Eye (tissue), 1 donor: ENCODE results near the gene SLC25A38.
"Not testable (repeated sequence)": the region's sequence is repeated elsewhere in the genome, so short reads cannot be mapped to it uniquely, and the experiment has no call there.

Source experiments
- DNase-seq: peaks from one replicate; pipeline ENCODE4 v3.0.0-alpha.2; 2015

Gene SLC25A38

DNA sequence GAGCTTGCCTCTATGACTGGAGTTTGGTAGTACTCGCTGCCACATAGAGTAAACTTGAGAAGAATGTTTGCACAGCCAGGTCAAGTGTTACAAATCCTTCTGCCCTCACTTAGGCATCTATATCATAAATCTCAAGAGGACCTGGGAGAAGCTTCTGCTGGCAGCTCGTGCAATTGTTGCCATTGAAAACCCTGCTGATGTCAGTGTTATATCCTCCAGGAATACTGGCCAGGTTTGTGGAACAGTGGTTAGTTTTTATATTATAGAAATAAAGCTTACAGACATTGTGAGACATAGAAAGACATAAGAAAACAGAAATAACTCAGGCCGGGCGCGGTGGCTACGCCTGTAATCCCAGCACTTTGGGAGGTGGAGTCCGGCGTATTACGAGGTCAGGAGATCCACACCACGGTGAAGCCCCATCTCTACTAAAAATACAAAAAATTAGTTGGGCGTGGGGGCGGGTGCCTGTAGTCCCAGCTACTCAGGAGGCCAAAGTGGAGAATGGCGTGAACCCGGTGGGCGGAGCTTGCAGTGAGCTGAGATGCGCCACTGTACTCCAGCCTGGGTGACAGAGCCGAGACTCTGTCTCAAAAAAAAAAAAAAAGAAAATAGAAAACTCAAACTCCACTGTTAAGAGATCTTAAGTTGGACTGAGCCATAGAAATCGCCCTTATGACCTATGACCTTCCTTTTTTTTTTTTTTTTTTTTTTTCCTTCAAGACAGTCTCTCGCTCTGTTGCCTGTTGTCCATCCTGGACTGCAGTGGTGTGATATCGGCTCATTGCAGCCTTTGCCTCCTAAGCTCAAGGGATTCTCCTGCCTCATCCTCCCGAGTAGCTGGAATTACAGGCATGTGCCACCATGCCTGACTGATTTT, 25.6 kb downstream of the SLC25A38 start:
- DNase-seq = no peak

DNA sequence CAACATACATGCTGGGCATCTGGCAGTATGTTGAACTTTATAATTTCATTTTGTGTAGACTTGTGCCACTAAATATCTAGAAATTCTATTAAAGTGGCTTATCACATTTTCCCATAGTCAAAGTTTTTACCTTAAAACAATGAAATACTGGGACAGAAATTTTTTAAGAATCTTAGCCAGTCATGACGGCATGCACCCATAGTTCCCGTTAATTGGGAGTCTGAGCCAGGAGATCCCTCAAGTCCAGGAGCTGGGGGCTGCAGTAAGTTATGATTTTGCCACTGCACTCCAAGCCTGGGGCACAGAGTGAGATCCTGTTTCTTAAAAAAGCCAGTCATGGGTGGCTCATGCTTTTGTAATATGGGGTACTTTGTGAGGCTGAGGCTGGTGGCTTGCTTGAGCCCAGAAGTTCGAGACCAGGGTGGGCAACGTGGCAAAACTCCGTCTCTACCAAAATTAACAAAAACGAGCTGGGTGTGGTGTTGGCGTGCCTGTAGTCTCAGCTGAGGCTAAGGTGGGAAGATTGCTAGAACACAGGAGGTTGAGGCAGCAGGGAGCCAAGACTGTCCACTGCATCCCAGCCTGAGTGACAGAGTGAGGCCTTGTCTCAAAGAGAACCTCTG, 26.5 kb downstream of the SLC25A38 start:
- no peak for DNase-seq

DNA sequence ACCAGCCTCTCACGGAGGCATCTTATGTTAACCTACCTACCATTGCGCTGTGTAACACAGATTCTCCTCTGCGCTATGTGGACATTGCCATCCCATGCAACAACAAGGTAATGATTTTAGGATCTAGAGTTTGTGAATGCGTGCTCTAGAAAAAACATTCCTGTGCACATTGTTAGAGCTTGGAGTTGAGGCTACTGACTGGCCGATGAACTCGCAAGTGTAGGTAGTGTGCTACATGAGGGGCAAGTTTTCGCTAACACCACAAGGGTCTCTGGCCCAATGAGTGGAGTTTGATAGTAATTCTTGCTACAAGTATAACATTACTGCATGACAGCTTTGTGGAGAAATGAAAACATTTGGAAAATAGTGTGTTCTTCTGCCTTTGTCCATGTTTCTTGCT, 27.7 kb downstream of the SLC25A38 start:
- no peak for DNase-seq

DNA sequence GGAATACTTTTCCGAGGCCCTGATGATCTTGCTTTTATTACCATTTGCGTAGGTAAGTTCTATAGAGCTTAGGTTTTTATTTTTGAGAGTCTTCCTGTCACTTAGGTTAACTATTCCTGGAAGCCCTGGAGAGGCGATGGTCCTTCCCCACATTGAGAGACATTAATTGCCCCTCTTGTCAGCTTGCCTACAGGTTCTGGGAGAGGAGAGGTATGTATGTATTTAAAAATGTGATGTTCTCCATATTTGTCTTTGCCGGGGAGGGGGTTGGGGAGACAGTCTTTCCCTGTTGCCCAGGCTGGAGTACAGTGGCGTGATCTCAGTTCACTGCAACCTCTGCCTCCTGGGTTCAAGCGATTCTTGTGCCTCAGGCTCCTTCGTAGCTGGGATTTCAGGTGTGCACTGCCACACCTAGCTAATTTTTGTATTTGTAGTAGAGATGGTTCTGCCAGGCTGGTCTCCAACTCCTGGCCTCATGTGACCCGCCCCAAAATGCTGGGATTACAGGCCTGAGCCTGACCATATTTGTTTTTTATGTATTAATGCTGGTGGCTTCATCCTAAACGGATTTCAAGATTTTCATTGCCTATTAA, 29.6 kb downstream of the SLC25A38 start:
- no peak for DNase-seq

DNA sequence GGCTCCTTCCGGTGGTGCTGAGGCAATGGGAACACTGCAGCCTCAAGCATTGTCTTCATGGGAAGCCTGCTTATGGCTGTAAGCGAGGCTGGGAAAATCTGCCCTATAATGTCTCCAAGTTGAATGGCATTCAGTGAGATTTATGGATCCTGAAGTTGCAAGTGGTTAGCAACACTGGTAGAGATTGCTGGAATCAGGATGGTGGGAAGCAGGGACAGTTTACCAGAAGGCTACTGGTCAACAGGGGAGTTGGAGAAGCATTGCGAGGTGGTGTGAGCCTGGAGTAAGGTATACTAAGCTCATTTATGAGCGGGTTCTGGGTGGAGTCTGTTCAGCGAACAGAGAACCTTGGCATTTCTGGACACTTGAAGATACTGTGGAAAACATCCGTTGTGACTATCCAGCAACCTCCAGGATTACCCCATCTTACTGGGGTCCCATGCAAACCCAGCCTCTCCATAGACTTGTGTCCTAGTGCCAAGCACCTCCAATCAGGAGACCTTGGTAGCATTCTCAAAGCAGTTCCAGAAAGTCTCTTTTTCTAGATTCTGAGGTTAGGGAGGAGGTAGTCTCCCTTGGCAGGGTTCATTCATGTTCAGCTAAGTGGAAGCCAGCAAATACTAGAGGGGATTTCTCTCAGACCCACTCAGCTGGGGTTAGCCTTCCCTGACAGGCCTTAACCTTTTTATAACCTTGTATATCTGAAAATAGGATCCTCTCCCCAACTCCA, 30.7 kb downstream of the SLC25A38 start:
- DNase-seq = no peak

DNA sequence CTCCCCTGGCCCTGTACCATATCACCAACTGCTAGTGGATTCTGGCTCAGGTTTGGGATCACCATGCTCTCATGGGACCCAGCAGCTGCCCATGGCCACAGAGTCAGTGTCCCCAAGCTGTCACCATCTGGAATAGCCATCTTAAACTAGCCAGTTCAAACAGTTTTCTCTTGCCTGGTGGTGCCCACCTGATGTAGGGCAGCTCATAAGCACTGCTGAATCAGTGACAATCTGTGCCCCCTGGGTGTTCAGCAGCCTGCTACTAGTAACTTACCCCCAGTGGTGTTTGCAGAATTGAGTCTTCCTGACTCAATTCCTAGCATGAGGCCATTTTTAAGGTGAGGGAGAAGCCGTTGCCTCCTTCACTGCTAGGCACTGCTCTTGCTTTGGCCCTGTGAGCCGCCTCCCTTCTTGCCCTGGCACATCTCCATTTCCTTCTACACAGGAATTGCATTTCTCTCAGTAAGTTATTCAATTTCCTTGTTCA, 31.3 kb downstream of the SLC25A38 start:
- DNase-seq = no peak

DNA sequence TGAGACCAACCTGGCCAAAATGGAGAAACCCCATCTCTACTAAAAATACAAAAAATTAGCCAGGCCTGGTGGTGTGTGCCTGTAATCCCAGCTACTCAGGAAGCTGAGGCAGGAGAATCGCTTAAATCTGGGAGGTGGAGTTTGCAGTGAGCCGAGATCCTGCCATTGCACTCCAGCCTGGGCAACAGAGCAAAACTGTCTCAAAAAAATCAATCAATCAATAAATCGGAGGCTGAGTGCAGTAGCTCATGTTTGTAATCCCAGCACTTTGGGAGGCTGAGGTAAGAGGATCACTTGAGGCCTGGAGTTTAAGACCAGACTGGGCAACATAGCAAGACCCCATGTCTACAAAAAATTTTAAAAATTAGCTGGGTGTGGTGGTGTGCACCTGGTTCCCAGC, 32.1 kb downstream of the SLC25A38 start:
- DNase-seq = peak; percentile 8

DNA sequence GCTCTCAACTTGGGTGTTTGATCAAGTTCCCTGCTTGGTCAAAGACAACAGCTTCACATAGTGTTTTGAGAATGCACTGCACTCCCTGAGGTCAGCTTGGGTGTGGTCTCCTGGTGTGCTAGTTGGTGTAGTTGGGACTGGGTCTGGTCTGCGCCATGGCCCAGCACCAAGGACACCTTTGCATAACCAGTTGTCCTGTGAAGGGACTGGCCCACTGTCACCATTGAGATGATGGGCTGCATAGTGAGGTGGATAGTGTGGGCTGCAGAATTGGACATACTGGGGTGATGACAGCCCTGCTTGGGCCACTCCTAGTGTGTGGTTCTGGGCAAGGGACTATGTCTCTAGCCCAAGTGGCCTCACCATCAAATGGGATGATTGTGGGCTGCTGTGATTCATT, 32.8 kb downstream of the SLC25A38 start:
- no peak for DNase-seq

DNA sequence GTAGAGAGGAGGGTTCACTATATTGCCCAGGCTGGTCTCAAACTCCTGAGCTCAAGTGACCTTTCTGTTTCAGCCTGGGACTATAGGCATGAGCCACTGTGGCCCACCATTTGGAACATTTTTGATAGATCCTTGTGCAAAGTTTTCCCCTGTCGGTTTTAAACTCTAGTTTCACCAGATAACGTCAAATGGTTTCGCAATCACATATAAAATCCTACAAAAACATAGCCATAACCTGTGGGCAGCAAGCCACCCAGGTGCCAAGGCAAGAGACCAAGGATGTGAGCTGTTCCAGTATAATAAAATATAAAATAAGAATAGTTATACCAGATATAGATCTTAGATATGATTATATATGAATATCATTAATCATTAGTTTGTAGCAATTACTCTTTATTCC, 33.8 kb downstream of the SLC25A38 start:
- DNase-seq = not testable (repeated sequence)

DNA sequence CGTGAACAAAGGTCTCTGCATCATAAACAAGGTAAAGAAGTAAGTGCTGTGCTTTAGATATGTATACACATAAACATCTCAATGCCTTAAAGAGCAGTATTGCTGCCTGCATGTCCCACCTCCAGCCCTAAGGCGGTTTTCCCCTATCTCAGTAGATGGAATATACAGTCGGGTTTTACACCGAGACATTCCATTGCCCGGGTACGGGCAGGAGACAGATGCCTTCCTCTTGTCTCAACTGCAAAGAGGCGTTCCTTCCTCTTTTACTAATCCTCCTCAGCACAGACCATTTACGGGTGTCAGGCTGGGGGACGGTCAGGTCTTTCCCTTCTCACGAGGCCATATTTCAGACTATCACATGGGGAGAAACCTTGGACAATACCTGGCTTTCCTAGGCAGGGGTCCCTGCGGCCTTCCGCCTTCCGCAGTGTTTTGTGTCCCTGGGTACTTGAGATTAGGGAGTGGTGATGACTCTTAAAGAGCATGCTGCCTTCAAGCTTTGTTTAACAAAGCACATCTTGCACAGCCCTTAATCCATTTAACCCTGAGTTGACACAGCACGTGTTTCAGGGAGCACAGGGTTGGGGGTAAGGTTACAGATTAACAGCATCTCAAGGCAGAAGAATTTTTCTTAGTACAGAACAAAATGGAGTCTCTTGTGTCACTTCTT, 35.5 kb downstream of the SLC25A38 start:
- DNase-seq = not testable (repeated sequence)

DNA sequence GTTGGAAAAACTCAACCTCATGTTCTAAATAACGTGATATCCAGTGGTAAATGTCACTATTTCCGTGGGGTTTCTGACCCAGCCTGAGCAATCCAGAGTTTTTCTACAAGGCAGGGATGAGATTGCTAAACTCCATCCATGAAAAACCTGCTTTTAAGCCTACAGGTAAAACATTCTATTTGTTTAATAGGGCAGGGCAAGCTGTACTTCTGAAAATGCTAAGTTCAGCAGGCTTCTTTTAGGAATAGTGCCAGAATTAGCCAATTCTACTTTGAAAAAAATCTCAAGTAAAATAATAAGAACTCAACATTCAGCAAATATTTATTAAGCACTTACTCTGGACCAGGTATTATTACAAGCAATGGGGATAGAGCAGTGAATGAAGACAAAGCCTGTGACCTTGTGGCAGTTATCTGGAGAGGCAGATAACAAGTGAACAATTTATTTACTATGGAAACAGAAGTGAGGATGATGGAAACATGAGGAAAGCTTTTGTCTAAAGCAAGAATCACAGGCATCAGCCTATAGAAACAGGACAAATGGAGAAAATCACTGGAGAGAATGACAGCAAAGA, 36.7 kb downstream of the SLC25A38 start:
- DNase-seq = no peak

DNA sequence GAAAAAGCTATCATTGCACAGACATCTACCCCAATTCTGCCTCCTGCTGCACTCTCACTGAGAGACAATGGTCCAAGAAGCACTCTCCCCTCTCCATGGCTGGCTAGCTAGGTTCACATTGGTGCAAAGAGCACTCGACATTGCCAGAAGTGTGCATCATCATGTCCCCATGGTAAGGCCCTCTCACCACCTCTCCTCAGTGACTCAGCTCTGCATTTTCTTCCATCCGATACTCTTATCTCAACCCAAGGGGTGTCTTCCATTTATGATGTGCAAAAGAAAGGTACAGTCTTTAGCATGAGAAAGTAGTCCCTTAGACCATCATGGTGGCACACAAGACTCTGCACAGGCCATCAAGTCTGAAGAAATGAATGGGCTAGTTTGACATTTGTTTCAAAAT, 37.4 kb downstream of the SLC25A38 start:
- DNase-seq = no peak

DNA sequence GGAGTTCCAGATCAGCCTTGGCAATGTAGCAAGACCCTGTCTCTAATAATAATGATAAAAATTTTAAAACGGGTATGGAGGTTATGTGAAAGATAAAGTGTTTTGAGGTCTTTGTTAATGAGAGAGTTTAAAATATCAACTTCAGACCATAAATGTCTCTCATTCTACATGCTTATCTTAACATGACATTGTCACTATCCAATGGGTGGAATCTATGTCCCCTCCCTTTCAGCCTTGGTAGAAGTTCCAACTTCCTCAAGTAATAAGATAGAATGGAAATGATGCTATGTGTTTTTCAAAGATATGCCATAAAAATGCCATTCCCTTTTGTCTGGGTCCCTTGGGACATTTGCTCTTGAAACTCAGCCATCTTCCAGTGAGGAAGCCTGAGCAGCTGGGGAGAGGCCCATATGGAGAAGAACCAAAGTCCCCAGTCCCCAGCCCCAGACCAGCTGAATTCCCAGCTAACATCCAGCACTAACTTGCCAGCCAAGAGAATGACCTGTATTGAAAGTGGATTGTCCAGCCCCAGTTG, 40.3 kb downstream of the SLC25A38 start:
- no peak for DNase-seq

DNA sequence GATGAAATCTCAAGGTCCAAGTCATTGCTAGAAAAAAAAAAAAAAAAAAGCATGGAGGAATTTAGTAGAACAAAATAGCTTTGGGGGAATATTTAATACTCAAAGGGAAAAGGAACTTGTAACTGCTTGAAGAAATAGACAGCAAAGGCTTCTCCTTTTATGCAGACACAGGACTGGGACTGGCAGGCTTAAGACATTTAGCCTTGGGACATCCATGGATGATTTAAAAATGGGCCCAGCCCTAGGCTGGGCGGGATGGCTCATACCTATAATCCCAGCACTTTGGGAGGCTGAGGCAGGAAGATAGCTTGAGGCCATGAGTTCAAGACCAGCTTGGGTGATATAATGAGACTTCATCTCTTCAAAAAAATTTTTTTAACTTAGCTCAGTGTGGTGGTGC, 43.1 kb downstream of the SLC25A38 start:
- DNase-seq = no peak

DNA sequence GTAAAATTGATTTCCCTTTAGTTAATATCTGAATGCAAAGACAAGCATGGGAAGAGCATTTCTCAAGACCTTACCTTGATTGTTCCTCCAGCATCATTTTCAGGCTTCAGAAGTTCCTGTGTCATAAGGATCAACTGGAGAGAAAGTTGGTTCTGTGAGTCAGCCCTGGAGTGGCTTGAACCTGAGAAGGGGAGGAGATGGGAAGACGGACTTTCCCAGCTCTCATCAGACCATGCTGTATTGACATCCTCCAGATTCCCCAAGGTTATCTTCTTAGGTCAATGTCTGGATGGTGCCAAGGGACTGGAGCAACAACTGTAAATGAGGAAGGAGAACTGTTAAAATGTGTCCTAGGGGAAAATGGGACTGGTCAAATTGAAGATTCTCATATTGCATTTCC, 44.3 kb downstream of the SLC25A38 start:
- DNase-seq = no peak

DNA sequence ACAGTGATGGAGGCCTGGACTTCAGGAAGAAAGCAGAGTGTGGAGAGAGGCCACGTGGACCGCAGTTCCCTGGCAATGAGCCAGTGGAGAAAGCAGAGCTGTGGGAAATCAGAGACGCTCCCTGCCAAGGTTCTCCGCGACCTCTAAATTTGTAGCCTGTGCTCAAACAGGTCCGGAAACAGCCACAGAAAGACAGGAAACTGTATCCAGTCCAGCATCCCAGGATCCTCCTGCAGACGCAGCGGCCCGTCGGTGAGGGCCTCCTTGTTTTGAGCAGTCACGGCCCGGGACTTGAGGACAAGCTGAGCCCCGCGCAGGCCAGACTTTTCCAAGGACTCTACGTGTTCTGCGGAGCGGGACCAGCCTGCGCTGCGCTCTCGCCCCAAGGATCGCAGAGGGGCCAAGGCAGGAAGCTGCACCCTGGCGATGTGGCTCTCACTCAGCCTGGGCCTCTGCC, 45.6 kb downstream of the SLC25A38 start:
- no peak for DNase-seq

DNA sequence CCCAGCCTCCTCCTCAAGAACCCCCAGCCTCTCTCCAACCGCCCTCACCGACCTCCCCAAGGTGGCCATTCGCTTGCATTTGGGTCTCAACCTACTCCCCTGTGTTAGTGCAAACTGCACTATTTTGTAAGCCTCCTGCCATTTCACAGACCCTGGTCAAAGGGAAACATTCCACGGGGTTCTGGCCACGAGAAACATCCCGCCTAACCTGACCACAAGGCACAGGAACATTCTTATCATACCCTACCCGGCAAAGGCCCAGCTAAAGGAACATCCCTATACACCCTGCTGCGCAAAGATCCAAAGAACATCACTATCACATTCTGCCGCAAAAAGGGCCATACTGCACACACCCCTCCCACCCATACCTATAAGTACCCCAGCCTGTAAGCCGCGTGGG, 46.3 kb downstream of the SLC25A38 start:
- DNase-seq = no peak

DNA sequence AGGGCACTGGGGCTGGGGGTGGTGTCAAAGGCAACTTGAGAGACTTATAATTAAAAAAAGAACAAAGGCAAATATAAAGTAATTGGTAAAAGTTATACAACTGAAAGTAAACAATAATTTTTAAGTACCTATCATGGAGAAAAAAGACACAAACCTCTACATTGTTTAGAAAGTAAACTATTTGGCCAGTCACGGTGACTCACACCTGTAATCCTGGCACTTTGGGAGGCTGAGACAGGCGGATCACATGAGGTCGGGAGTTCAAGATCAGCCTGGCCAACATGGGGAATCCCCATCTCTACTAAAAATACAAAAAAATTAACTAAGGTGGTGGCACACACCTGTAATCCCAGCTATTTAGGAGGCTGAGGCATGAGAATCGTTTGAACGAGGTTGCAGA, 49.2 kb downstream of the SLC25A38 start:
- no peak for DNase-seq

DNA sequence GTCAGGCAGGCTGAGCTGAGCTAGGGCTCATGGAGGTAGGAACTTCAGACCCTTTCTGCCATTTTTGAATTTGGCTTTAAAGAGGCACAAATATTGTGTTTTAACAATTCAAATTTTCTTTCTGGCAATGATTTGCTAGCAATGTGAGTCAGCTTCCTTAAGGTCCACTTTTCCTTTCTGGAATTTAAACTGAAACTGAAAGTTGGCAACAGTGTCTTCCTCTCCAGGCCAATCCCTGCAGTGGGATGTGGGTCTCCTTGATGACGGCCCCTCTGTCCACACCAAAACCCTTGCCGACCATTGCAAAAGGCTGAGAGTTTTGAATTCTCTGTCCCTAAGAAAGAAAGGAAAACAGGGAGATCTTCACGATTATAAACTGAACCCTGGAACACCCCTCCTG, 50.5 kb downstream of the SLC25A38 start:
- DNase-seq = no peak

DNA sequence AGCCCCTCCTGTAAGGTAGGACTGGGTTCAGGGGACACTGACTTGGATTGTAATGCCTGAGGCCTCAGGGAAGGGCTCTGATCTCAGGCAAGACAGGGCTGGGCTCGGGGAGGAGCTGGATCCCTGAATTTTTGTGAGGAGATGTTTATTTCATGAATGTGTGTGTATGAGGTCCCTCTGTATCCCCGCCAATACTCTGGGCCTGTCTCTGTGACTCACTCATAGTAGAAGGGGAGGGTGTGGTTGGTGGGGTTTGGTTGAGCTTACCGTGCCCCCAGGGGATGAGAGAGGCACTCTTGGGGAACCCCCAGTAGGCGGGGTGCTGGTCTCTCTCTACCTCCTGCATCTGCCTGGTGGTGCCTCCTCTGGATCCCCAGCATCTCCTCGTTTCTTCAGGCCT, 51.4 kb downstream of the SLC25A38 start:
- no peak for DNase-seq

DNA sequence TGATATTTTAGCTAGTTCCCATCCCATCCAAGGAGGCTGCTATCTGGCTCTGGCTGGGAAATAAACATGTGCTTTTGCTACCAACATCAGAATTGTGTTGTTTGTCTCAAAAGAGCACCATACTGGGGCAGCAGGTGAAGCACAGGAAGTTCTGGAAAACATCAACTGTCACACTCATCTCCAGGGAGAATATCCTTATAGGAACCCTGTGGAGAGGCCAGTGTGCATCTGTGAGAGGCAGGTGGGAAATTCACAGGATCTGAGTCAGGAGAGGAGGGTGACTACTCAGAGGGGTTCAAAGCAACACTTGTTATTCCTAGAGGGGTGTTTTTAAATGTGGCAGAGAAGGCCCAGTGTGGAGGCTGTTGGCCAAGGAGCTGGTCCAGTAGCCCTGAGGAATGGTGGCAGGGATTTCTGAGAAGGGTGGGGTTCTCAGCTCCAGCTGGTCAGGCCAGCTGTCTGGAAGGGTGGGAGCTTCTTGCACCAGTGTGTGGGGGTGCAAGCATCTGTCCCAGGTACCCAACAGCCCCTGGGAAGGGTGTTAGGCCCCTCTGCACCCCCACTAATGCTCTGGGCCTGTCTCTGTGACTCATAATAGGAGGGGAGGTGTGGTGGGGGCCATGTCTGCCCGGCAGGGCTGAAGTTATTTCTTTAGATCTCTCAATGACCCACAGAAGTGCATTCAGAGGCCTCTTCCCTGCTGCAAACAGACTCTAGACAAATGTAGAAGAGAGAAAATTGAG, 52.0 kb downstream of the SLC25A38 start:
- DNase-seq = no peak
